ENCODE data around the gene NRXN3.

NRXN3 gene

GRCh38 chr14:78598046-78598920 lies 428.1 kb downstream of the NRXN3 start:
- peak; percentile 33 to 54 for DNase-seq

DNA sequence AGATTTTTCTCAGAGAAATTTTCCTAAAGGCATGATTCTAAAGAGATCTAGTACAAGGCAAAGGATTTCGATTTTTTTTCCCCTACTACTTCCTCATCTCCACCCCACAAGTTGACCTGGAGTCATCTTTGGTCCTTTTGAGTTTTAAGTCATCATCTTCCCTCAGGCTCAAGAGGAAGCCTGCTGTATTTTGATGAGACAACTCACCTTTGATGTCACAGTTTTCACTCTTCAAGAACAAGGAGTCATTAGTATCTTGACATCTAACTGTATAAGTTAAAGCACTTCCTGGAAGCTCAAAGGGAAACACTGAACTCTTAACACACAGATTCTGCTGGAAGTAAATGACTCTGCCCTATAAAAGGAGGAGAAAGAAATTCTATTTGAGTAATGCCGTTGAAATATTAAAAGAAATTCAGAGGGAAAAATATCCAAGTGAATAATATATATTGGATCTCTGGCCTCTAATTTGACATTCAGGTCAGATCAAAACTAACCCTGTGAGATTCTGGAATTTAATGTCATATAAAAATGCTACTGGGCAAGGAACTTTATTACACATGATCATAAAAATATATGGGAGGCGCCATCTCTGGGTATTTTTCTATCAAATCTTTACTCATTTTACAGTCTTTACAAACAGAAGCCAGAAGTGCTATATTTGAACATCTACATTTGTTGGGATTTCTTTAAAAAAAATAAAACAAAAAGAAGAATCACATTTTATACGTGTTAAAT lies 435.0 kb downstream of the NRXN3 start:
- DNase-seq: no peak

GRCh38 chr14:78605897-78606500 lies 435.8 kb downstream of the NRXN3 start:
- no peak for DNase-seq

- no peak for DNase-seq
Observed at GRCh38 chr14:78608998-78609787, 439.0 kb downstream of the NRXN3 start.

- no peak for DNase-seq
Observed at GRCh38 chr14:78610994-78611393, 440.8 kb downstream of the NRXN3 start.

DNA sequence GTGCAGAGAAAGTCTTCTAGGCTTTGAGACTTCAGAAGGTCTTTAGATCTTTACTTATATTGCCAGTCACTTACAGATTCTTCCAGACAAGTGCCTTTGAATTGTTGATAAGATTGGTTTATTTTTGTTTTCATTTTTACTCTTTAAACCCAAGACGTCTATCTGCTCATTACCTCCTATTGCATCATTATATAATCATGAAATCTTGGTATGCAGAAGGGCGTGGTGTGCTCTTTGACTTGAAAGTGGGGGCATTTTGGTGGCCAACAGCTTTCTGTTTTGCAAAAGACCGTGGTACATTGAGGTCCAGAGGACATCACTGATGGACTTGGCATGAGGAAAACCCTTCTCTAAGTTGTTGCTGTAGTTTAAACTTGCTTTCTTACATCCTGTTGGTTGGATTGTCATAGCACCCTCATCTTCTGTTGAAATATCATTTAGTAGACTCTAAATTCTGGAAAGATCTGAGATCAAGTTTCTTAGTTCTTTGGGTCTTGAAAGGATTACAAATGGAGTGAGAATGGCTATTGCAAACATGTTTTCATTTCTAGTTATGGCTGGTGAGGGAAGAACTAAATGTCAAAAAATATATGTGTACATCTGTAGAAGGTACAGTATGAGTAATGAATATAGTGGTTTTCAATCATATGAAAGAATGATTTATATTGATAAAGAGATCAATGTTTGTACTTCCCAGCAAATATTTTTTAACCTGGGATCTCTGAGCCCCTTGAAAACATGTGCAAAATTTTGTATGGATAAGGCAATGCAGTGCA lies 441.8 kb downstream of the NRXN3 start:
- DNase-seq: no peak

GRCh38 chr14:78612666-78613065 lies 442.5 kb downstream of the NRXN3 start:
- DNase-seq: peak in 1 of 2 donors; percentile 65

DNA sequence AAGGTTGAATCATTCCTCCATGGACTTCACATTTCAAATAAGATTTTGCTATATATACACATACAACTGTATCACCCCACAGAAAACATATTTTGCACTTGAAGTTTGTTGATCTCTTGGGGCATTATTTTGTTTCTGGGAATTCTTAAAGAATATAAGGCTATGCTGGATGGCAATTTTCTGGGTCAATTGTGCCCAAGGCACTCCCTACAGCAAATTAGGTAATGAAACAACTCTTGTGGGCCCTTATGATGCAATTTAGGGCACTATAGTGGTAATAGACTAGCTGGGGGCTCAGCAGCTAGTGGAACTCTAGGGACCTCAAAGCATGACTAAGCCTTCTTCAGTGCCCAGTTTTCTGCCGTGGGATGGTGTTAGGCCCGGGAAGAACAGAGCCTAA lies 444.4 kb downstream of the NRXN3 start:
- DNase-seq: no peak

GRCh38 chr14:78617735-78618134 lies 447.6 kb downstream of the NRXN3 start:
- DNase-seq: no peak

- DNase-seq: no peak
Observed at GRCh38 chr14:78618368-78618767, 448.2 kb downstream of the NRXN3 start.

- no peak for DNase-seq
Observed at GRCh38 chr14:78627114-78627513, 456.9 kb downstream of the NRXN3 start.

GRCh38 chr14:78631551-78631950 lies 461.4 kb downstream of the NRXN3 start:
- no peak for DNase-seq

DNA sequence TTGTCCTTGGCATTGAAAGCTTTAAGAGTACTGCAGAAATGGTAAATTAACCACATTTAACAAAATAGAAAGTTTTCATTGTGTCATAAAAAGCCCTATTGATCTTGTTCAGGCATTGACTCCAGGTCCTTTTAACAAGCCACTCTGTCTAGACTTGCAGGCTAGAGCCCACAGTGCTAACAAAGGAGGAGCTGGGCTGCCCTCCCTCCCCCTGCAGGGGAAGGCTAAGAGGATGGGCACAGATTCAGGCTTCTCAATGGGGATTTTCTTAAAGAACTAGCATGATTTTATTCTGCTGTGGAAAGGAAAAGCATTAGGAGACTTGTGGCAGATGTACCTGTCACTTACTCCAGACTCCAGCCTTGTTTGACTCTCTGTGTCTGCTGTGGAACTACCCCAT lies 463.6 kb downstream of the NRXN3 start:
- DNase-seq: peak in 1 of 2 donors; percentile 57

- no peak for DNase-seq
Observed at GRCh38 chr14:78637489-78637888, 467.3 kb downstream of the NRXN3 start.

GRCh38 chr14:78637908-78638475 lies 467.8 kb downstream of the NRXN3 start:
- no peak for DNase-seq

DNA sequence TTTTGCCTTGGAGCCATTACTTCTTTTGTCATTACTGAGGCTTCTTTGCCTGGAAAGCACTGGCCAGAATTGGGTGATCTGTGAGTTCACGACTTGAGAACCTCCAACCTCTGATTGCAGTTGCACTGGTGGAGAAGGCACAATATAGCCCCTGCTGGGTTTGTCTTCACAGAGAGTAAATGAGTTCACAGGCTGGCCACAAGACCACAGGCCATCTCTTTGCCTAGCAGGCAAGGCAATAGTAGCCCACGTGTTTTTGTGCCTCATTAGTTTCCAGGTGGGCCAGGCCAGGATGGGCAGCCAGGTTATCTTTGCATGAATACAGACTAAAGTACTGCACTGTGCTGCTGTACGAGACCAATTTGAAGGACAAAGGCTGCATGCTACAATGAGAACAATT lies 468.8 kb downstream of the NRXN3 start:
- no peak for DNase-seq

DNA sequence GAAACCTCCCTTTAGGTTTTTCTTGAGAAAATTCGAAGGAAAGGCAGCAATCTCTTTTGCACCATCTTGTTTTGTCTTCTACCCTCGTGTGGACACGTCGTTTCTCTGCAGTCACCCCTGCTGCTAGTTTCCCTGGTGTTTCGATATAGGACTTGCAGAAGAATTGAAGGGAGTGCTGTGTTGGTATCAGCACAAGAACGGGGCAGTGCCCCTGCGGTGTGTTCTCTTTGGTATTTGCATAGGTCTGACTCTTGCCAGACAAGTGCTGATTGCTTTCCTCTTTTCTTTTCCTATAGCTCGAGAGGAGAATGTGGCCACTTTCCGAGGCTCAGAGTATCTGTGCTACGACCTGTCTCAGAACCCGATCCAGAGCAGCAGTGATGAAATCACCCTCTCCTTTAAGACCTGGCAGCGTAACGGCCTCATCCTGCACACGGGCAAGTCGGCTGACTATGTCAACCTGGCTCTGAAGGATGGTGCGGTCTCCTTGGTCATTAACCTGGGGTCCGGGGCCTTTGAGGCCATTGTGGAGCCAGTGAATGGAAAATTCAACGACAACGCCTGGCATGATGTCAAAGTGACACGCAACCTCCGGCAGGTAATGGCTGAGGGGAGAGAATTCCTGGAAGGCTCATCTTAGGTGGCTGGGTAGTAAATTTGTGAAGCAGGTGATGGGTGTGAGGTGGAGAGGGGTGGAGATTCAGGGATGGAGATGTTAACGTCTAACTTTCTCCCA lies 474.8 kb downstream of the NRXN3 start:
- DNase-seq: no peak

DNA sequence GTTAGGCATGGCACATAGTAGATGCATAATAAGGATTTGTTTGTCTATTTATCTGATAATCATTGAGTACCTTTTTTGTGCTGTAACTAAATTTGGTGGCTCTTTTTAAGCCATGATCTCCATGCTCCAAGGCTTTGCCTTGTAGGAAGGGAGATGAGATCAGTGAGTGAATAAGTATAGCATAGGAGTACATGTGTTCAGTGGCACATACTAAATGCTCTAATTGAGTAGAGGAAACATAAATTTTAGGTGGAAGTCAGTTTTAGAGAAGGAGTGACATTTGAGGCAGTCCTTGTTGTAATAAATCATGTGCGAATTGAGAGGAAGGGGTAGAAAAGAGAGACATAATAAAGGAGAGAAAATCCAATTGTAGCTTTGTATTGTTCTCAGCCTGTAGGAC lies 482.6 kb downstream of the NRXN3 start:
- DNase-seq: no peak

- DNase-seq: no peak
Observed at GRCh38 chr14:78653173-78653572, 483.0 kb downstream of the NRXN3 start.

GRCh38 chr14:78657451-78657850 lies 487.3 kb downstream of the NRXN3 start:
- DNase-seq: no peak

DNA sequence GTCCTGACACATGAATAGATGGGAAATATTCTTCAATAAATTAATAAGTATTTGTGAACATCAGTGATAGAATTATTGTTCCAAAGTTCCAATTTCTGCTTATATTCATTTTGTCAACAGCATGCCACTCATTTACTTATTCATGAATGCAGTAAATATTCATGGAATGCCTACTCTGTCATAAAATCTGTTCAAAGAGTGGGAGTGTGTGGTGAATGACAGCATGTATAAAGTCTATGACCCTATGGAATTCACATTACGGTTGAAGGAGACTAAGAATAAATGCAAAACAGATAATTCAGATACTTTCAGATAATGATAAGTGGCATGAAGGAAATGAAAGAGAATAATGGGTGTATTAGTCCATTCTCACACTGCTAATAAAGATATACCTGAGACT lies 494.7 kb downstream of the NRXN3 start:
- DNase-seq: no peak
